Neural progenitor cell (in vitro differentiated cells): ENCODE measurements around the gene LY86. TPM values are rescaled to one million over a fixed set of nuclear protein-coding genes. Genes with fewer than 3 reads are reported as not detected.
"Not testable (repeated sequence)": the region's sequence is repeated elsewhere in the genome, so short reads cannot be mapped to it uniquely, and the experiment has no call there.

Source experiments
- DNase-seq: peaks from one replicate; pipeline ENCODE4 v3.0.0-alpha.2; 2016; ENCODE audit warnings: low spot score
- H2AFZ ChIP-seq: fragments of 200-600 bp; sonication (generic); replicated peaks from 2 replicates; pipeline ENCODE4 v1.6.1; 2016; ENCODE audit warnings: antibody characterized with exemption
- H3F3A ChIP-seq: fragments of 200-600 bp; sonication (generic); 2 replicates; pipeline ENCODE4 v1.6.1; 2016; ENCODE audit warnings: antibody characterized with exemption, low read depth
- H3K27ac ChIP-seq: fragments of 200-600 bp; sonication (generic); 2 replicates; pipeline ENCODE4 v1.5.1; 2016; ENCODE audit warnings: mild to moderate bottlenecking
- H3K27me3 ChIP-seq: fragments of 200-600 bp; sonication (generic); 2 replicates; pipeline ENCODE4 v1.6.1; 2016; ENCODE audit warnings: mild to moderate bottlenecking, moderate library complexity
- H3K36me3 ChIP-seq: fragments of 200-600 bp; sonication (generic); 2 replicates; pipeline ENCODE4 v1.5.1; 2016
- H3K4me1 ChIP-seq: fragments of 200-600 bp; sonication (generic); 2 replicates; pipeline ENCODE4 v1.6.1; 2016; ENCODE audit warnings: mixed run types
- H3K4me2 ChIP-seq: fragments of 200-600 bp; sonication (generic); 2 replicates; pipeline ENCODE4 v1.6.1; 2016
- H3K4me3 ChIP-seq: fragments of 200-600 bp; sonication (generic); 2 replicates; pipeline ENCODE4 v1.5.1; 2016
- H3K79me2 ChIP-seq: fragments of 200-600 bp; sonication (generic); 2 replicates; pipeline ENCODE4 v1.6.1; 2016; ENCODE audit warnings: low read depth
- H3K9ac ChIP-seq: fragments of 200-600 bp; sonication (generic); 2 replicates; pipeline ENCODE4 v1.6.1; 2016
- H3K9me3 ChIP-seq: fragments of 200-600 bp; sonication (generic); 2 replicates; pipeline ENCODE4 v1.5.1; 2016; ENCODE audit warnings: low read depth
- H4K20me1 ChIP-seq: fragments of 200-600 bp; sonication (generic); 2 replicates; pipeline ENCODE4 v1.6.1; 2016; ENCODE audit warnings: low read depth
- H3K27ac Mint-ChIP-seq: 3 replicates; pipeline ENCODE4 v1.8.0; 2021; ENCODE audit warnings: mixed read lengths
- H3K27me3 Mint-ChIP-seq: 2 replicates; pipeline ENCODE4 v1.8.0; 2022; ENCODE audit warnings: low read depth, mild to moderate bottlenecking, inconsistent platforms, moderate library complexity, mixed read lengths; ENCODE audit not compliant: insufficient read depth
- H3K36me3 Mint-ChIP-seq: 3 replicates; pipeline ENCODE4 v1.8.0; 2021; ENCODE audit warnings: mixed read lengths
- H3K4me1 Mint-ChIP-seq: 3 replicates; pipeline ENCODE4 v1.8.0; 2021; ENCODE audit warnings: mixed read lengths
- H3K4me3 Mint-ChIP-seq: 3 replicates; pipeline ENCODE4 v1.8.0; 2021; ENCODE audit warnings: mild to moderate bottlenecking, moderate library complexity, mixed read lengths
- H3K9me3 Mint-ChIP-seq: 3 replicates; pipeline ENCODE4 v1.8.0; 2020; ENCODE audit warnings: mixed read lengths
- CTCF ChIP-seq: fragments of 200-600 bp; sonication (generic); IDR thresholded peaks from 2 replicates; pipeline ENCODE4 v1.5.1; 2017; ENCODE audit warnings: antibody characterized with exemption, mild to moderate bottlenecking
- EZH2 ChIP-seq: fragments of 200-600 bp; sonication (generic); IDR thresholded peaks from 2 replicates; pipeline ENCODE4 v1.6.1; 2017; ENCODE audit warnings: antibody characterized with exemption, mild to moderate bottlenecking, moderate library complexity
- EZH2phosphoT487 ChIP-seq: fragments of 200-600 bp; sonication (generic); IDR thresholded peaks from 2 replicates; pipeline ENCODE4 v1.6.1; 2017; ENCODE audit warnings: antibody characterized with exemption
- total RNA-seq: library from RNA; depleted of rRNA; stranded (reverse); fragments of >200 nt; gene quantifications from 2 replicates; pipeline ENCODE4 v1.2.3, GENCODE V29; 2015; ENCODE audit warnings: low replicate concordance

LY86 gene
- total RNA-seq, 1 donor from 2014 or later = not detected

- Mint-ChIP-seq H3K36me3 (no peaks in the 10 kb centered on the region), H3K27ac (no peak overlapping the region), H3K4me1 (peaks cover 4% of the 10 kb centered on the region), H3K27me3 (peaks cover 4% of the 10 kb centered on the region), H3K9me3 (no peaks in the 10 kb centered on the region), H3K4me3 (no peak overlapping the region)
- Histone ChIP-seq H3F3A (no peaks in the 10 kb centered on the region), H3K27me3 (no peaks in the 10 kb centered on the region), H4K20me1 (no peaks in the 10 kb centered on the region), H2AFZ (no peak overlapping the region), H3K4me2 (no peak overlapping the region), H3K4me3 (no peak overlapping the region), H3K79me2 (no peaks in the 10 kb centered on the region), H3K36me3 (no peaks in the 10 kb centered on the region), H3K27ac (no peak overlapping the region), H3K9me3 (no peaks in the 10 kb centered on the region), H3K4me1 (no peaks in the 10 kb centered on the region), H3K9ac (no peak overlapping the region)
- TF ChIP-seq CTCF (no peak), EZH2 (no peak), EZH2phosphoT487 (no peak)
- DNase-seq = no peak
Measured at GRCh38 chr6:6612308-6612707, 23.8 kb downstream of the LY86 start.

GRCh38 chr6:6613103-6613718, 24.7 kb downstream of the LY86 start:
- not testable (repeated sequence) for H3K4me1 ChIP-seq, H3K4me2 ChIP-seq, DNase-seq, H3K27me3 ChIP-seq, H3K36me3 ChIP-seq, H3K27ac Mint-ChIP-seq, H3K27me3 Mint-ChIP-seq, H2AFZ ChIP-seq, H4K20me1 ChIP-seq, H3K4me1 Mint-ChIP-seq, H3K4me3 Mint-ChIP-seq, H3K36me3 Mint-ChIP-seq, H3F3A ChIP-seq, H3K9ac ChIP-seq, H3K9me3 ChIP-seq, H3K9me3 Mint-ChIP-seq, H3K79me2 ChIP-seq, H3K27ac ChIP-seq, H3K4me3 ChIP-seq

- Histone ChIP-seq H3K9ac (no peak overlapping the region), H3K27me3 (no peaks in the 10 kb centered on the region), H2AFZ (no peak overlapping the region), H3K27ac (no peak overlapping the region), H3K4me1 (no peaks in the 10 kb centered on the region), H3K9me3 (no peaks in the 10 kb centered on the region), H3K4me2 (no peak overlapping the region), H3K36me3 (no peaks in the 10 kb centered on the region), H4K20me1 (no peaks in the 10 kb centered on the region), H3K79me2 (no peaks in the 10 kb centered on the region), H3K4me3 (no peak overlapping the region), H3F3A (no peaks in the 10 kb centered on the region)
- H3K4me3 Mint-ChIP-seq = no peak overlapping the region
- peaks cover 4% of the 10 kb centered on the region for H3K4me1 Mint-ChIP-seq
- peaks cover 4% of the 10 kb centered on the region for H3K27me3 Mint-ChIP-seq
- no peaks in the 10 kb centered on the region for H3K36me3 Mint-ChIP-seq
- no peak for DNase-seq
- TF ChIP-seq EZH2 (no peak), CTCF (no peak), EZH2phosphoT487 (no peak)
- H3K9me3 Mint-ChIP-seq = no peaks in the 10 kb centered on the region
- H3K27ac Mint-ChIP-seq = no peak overlapping the region
Measured at GRCh38 chr6:6614096-6614982, 25.8 kb downstream of the LY86 start.

GRCh38 chr6:6614983-6615349, 26.4 kb downstream of the LY86 start:
- Mint-ChIP-seq H3K4me1 (peaks cover 4% of the 10 kb centered on the region), H3K27ac (no peak overlapping the region), H3K9me3 (no peaks in the 10 kb centered on the region), H3K36me3 (no peaks in the 10 kb centered on the region), H3K4me3 (no peak overlapping the region), H3K27me3 (peaks cover 3% of the 10 kb centered on the region)
- no peak overlapping the region for H2AFZ ChIP-seq
- H3K9ac ChIP-seq = no peak overlapping the region
- H3K4me2 ChIP-seq = no peak overlapping the region
- no peaks in the 10 kb centered on the region for H4K20me1 ChIP-seq
- no peaks in the 10 kb centered on the region for H3K79me2 ChIP-seq
- TF ChIP-seq EZH2 (no peak), CTCF (no peak), EZH2phosphoT487 (no peak)
- H3K4me3 ChIP-seq = no peak overlapping the region
- no peaks in the 10 kb centered on the region for H3K27me3 ChIP-seq
- no peak overlapping the region for H3K27ac ChIP-seq
- H3F3A ChIP-seq = no peaks in the 10 kb centered on the region
- H3K9me3 ChIP-seq = no peaks in the 10 kb centered on the region
- H3K36me3 ChIP-seq = no peaks in the 10 kb centered on the region
- H3K4me1 ChIP-seq = no peaks in the 10 kb centered on the region
- DNase-seq = no peak
